ENCODE measurements around the gene PGBD5.
"Not testable (repeated sequence)": the region's sequence is repeated elsewhere in the genome, so short reads cannot be mapped to it uniquely, and the experiment has no call there.

Gene PGBD5

GRCh38 chr1:230431527-230431926, 5.4 kb upstream of the PGBD5 start:
- Mint-ChIP-seq H3K4me1 (ENCODE audit: low read depth) (peaks cover 4% of the 10 kb centered on the region), H3K4me3 (no peak overlapping the region), H3K9me3 (ENCODE audit: low read depth) (no peaks in the 10 kb centered on the region), H3K27ac (no peak overlapping the region), H3K36me3 (peaks cover 5% of the 10 kb centered on the region), H3K27me3 (peaks cover 28% of the 10 kb centered on the region)

DNA sequence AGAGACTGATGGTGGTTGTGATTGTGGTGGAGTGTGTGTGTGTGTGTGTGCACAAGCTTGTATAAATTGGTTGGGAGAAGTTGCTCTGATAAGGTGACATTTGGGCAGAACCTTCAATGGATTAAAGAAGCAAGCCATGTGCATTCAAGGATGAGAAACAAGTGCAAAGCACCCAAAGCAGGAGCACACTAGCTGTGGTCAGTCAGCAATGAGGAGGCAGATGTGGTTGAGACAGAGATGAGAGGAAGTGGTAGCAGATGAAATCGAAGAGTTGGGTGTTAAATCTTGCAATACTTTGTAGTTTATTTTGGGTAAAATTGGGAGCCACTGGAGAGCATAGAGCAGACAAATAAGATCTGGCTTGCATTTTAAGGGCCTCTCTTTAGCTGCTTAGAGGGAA, 4.4 kb upstream of the PGBD5 start:
- Mint-ChIP-seq H3K9me3 (ENCODE audit: low read depth) (no peaks in the 10 kb centered on the region), H3K36me3 (peaks cover 5% of the 10 kb centered on the region), H3K4me3 (no peak overlapping the region), H3K27ac (no peak overlapping the region), H3K4me1 (ENCODE audit: low read depth) (peaks cover 4% of the 10 kb centered on the region), H3K27me3 (peaks cover 28% of the 10 kb centered on the region)

DNA sequence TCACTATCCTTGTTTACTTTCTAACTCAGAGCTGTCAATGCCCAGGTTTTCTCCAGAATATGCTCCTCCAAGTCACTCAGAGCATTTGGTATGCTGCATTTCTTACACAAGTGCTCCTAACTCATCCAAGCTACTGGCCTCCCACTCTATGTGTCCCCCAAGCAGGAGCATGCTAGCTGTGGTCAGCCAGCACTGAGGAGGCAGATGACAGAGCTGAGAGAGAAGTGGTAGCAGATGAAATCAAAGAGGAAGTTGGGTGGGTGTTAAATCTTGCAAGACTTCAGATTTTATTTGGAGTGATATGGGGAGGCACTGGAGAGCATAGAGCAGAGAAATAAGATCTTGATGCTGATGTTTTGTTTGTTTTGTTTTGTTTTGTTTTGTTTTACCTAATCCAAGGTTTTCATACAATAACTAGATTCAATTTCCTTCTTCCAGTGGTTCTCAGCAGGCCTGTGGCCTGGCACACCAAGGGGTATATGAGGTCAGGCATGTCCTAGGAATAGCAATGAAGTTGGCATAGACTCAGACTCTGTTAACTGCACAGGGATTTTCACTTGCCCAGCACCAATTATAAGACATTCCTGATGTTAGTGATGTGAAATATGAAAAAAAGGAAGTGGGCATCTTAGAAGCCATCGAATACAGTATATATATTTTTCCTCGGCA, 3.1 kb upstream of the PGBD5 start:
- peaks cover 31% of the 10 kb centered on the region for H3K27me3 Mint-ChIP-seq
- peaks cover 5% of the 10 kb centered on the region for H3K36me3 Mint-ChIP-seq
- H3K9me3 Mint-ChIP-seq (ENCODE audit: low read depth) = no peaks in the 10 kb centered on the region
- H3K4me1 Mint-ChIP-seq (ENCODE audit: low read depth) = peaks cover 11% of the 10 kb centered on the region
- H3K4me3 Mint-ChIP-seq = no peak overlapping the region
- no peak overlapping the region for H3K27ac Mint-ChIP-seq

DNA sequence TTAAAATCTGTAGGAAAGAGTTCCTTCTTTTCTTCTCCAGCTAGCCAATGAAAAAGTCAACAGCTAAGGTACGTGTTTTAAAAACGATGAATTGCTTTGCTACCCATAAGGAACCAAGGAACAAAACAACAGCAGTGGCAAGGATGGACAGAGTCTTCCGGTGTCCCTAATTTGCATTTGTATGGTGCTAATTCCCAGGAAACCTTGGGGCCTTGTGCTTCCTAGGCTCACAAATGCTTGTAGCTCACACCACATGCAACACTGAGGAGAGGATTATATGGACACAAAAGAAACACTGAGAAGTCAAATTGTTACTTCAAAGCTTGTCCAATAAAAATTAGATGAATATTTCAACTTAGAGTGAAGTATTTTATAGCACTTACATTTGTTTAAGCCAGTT, 1.8 kb upstream of the PGBD5 start:
- no peaks in the 10 kb centered on the region for H3K9me3 Mint-ChIP-seq (ENCODE audit: low read depth)
- no peak overlapping the region for H3K27ac Mint-ChIP-seq
- H3K27me3 Mint-ChIP-seq = peaks cover 42% of the 10 kb centered on the region
- H3K36me3 Mint-ChIP-seq = peaks cover 5% of the 10 kb centered on the region
- no peak overlapping the region for H3K4me3 Mint-ChIP-seq
- peaks cover 11% of the 10 kb centered on the region for H3K4me1 Mint-ChIP-seq (ENCODE audit: low read depth)

GRCh38 chr1:230427094-230427876, 1.2 kb upstream of the PGBD5 start:
- no peaks in the 10 kb centered on the region for H3K9me3 Mint-ChIP-seq (ENCODE audit: low read depth)
- H3K36me3 Mint-ChIP-seq = peaks cover 5% of the 10 kb centered on the region
- peaks cover 11% of the 10 kb centered on the region for H3K4me1 Mint-ChIP-seq (ENCODE audit: low read depth)
- H3K4me3 Mint-ChIP-seq = peak overlapping the region; percentile 80
- H3K27ac Mint-ChIP-seq = no peak overlapping the region
- peaks cover 47% of the 10 kb centered on the region for H3K27me3 Mint-ChIP-seq

DNA sequence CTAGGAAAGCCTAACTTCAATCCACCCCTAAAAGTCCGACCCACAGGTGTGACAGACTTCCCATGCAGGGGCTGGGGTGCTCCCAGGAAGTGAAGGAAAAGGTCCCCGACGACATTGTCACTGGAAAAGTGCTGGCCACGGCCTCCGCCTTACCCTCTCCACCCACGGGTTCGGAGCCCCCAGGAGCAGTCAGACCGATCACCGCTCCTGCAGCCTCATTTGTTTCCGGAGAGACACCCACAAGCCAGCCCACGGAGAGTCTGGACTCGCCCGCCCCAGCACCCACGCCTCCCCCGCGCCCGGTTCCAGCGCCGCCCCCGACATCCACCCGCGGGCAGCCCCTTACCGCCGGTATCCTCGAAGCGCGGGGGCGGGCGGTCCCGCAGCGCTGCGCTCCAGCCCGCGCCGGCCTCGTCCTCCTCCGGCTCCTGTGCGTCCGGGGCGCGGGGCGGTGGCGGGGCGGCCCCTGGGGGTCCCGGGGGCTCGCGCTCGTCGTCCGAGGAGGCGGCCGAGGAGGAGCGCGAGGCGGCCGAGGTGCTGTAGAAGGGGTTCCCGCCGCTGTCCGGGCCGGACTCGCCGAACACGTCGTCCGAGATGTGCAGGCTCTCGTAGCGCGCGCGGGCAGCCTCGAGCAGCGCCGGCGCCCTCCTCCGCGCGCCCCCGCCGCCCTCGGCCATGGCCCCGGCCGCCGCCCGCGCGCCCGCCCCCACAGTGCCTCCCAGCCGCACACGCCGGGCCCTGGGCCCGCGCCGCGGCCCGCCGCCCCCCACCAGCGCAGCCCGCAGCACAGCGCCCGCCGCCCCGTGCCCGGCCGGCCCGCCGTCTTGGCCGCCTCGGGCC, 660 bp downstream of the PGBD5 start:
- H3K4me1 Mint-ChIP-seq (ENCODE audit: low read depth) = peaks cover 11% of the 10 kb centered on the region
- no peak overlapping the region for H3K27ac Mint-ChIP-seq

DNA sequence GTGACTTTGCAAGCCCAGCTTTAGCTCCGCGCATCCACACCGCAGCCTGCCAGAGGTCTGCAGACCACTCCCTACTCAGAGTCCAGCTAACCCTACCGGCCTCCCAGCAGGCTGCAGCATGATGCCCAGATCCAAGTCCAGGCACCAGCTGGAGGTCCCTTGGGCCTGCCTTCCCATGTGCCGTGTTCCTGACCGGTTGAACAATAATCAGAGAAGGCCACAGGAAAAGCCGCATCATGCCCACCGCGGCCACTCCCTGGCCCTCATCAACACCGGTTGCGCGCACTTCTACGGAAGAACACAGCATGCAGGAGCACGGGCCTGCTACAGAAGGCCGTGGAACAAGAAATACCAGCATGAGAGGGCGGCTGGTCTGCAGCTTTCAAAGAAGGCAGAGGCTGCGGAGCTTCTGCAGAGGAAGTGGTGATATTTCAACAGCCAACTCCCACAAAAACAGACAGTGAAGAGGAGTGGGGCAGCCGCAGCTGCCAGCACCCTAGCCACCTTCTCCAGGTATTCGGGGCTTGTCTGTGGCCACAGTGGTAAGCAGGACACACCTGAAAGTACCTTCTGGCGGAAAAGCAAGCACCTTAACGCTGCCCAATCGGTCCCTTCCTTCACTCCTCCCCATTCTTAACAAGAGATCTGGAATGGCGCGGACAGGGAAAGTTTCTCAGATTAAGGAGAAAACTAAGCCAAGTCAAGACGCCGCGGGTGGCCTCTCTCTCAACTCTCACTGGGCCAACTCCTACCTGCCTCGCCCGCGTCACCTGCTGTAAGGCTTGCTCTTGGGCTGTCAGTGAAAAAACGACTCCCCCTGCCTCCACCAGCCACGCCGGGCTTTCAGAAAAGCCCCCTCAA, 1.5 kb downstream of the PGBD5 start:
- peaks cover 57% of the 10 kb centered on the region for H3K27me3 Mint-ChIP-seq
- H3K9me3 Mint-ChIP-seq (ENCODE audit: low read depth) = peaks cover 4% of the 10 kb centered on the region
- no peak overlapping the region for H3K27ac Mint-ChIP-seq
- H3K4me3 Mint-ChIP-seq = peak overlapping the region; percentile 73
- H3K4me1 Mint-ChIP-seq (ENCODE audit: low read depth) = peaks cover 11% of the 10 kb centered on the region
- peaks cover 5% of the 10 kb centered on the region for H3K36me3 Mint-ChIP-seq

More for the DNA sequence above, 660 bp downstream of the PGBD5 start:
- Mint-ChIP-seq H3K27me3 (peaks cover 55% of the 10 kb centered on the region), H3K4me3 (peak overlapping the region; percentile 73), H3K9me3 (ENCODE audit: low read depth) (peaks cover under 1% of the 10 kb centered on the region), H3K36me3 (peaks cover 5% of the 10 kb centered on the region)

DNA sequence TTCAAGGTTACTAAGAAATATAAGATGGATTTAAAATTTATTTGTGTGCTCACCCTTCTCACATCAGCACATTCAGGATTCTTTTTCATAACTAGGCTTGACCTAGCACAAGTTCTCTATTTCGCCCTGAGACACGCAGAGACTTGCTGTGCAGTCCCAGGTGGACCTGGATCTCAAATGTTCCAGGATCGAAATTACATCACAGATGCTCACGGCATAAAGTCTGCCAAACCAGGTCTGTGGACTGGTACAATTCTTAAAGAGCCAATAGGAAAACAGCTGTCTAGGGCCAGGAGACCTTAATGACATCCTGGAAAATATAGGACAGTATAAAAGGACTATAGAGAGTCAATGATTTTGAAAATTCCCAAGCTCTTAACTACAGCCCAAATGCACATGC, 2.2 kb downstream of the PGBD5 start:
- Mint-ChIP-seq H3K4me1 (ENCODE audit: low read depth) (peaks cover 11% of the 10 kb centered on the region), H3K27me3 (peaks cover 50% of the 10 kb centered on the region), H3K4me3 (peak overlapping the region; percentile 63), H3K27ac (no peak overlapping the region), H3K36me3 (peaks cover 5% of the 10 kb centered on the region), H3K9me3 (ENCODE audit: low read depth) (peaks cover 4% of the 10 kb centered on the region)

GRCh38 chr1:230423261-230423660, 2.9 kb downstream of the PGBD5 start:
- H3K9me3 Mint-ChIP-seq (ENCODE audit: low read depth) = peaks cover 4% of the 10 kb centered on the region
- H3K4me1 Mint-ChIP-seq (ENCODE audit: low read depth) = peaks cover 11% of the 10 kb centered on the region
- peaks cover 5% of the 10 kb centered on the region for H3K36me3 Mint-ChIP-seq
- peaks cover 51% of the 10 kb centered on the region for H3K27me3 Mint-ChIP-seq
- H3K4me3 Mint-ChIP-seq = no peak overlapping the region
- H3K27ac Mint-ChIP-seq = no peak overlapping the region

GRCh38 chr1:230422221-230422981, 3.7 kb downstream of the PGBD5 start:
- Mint-ChIP-seq H3K27me3 (peaks cover 47% of the 10 kb centered on the region), H3K4me3 (no peak overlapping the region), H3K9me3 (ENCODE audit: low read depth) (peaks cover 4% of the 10 kb centered on the region), H3K36me3 (peaks cover 3% of the 10 kb centered on the region), H3K4me1 (ENCODE audit: low read depth) (peaks cover 11% of the 10 kb centered on the region), H3K27ac (no peak overlapping the region)

DNA sequence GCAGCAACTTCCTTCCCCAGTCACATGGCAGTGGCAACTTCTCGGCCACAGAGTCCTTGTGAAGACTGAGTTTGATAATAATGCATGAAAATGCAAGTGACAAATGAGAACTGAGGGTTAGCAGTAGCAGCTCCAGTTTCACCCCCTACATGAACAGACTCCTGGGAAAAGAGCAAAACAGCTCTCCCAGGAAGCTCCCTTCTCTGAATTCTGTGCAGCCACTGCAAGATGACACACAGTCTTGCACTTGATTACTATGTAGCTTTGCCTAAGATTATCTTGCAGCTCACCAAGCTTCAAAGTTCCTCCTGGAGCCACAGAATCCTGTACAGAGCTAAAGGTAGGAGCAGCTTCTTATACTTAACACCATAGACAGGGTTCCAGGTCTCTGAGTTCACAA, 4.7 kb downstream of the PGBD5 start:
- H3K27ac Mint-ChIP-seq = no peak overlapping the region
- H3K9me3 Mint-ChIP-seq (ENCODE audit: low read depth) = peaks cover 4% of the 10 kb centered on the region
- H3K4me1 Mint-ChIP-seq (ENCODE audit: low read depth) = peaks cover 7% of the 10 kb centered on the region
- H3K4me3 Mint-ChIP-seq = no peak overlapping the region
- H3K27me3 Mint-ChIP-seq = peaks cover 44% of the 10 kb centered on the region
- no peaks in the 10 kb centered on the region for H3K36me3 Mint-ChIP-seq

DNA sequence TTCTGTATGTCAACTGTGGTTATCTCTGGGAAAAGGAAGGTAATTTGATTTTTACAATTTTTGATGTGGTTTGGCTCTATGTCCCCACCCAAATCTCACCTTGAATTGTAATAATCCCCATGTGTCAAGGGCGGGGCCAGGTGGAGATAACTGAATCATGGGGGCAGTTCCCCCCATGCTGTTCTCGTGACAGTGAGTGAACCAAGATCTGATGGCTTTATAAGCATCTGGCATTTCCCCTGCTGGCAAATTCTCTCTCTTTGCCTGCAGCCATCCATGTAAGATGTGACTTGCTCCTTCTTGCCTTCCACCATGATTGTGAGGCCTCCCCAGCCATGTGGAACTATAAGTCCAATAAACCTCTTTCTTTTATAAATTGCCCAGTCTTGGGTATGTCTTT, 5.8 kb downstream of the PGBD5 start:
- H3K27ac Mint-ChIP-seq; H3K4me3 Mint-ChIP-seq; H3K9me3 Mint-ChIP-seq (ENCODE audit: low read depth); H3K36me3 Mint-ChIP-seq; H3K4me1 Mint-ChIP-seq (ENCODE audit: low read depth): not testable (repeated sequence)
- H3K27me3 Mint-ChIP-seq = peaks cover 48% of the 10 kb centered on the region

DNA sequence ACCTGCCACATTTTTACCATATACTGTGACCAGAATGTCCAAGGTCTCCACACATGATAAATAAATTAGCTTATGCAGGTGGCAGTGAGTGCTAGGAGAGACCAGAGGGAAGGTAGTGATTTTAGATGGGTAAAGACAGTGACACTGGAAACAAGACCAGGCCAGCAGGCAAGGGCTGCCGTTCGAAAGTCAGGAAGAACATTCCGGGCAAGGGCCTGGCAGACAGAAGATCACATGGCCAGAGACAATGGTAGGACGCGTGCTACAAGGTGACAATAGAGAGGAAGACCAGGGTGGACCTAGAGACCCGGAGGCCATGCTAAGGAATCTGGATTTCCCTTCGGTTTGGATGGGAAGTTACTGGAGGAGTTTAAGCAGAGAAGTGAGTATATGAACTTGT, 9.7 kb downstream of the PGBD5 start:
- Mint-ChIP-seq H3K27ac (no peak overlapping the region), H3K9me3 (ENCODE audit: low read depth) (peaks cover 4% of the 10 kb centered on the region), H3K27me3 (peaks cover 35% of the 10 kb centered on the region), H3K36me3 (no peaks in the 10 kb centered on the region), H3K4me1 (ENCODE audit: low read depth) (no peaks in the 10 kb centered on the region), H3K4me3 (no peak overlapping the region)

Measured in activated naive CD8-positive, alpha-beta T cell (primary cell).